Endothelial cell of umbilical vein (primary cell): ENCODE measurements around the gene GIN1. TPM values are rescaled to one million over a fixed set of nuclear protein-coding genes. Genes with fewer than 3 reads are reported as not detected.

Source experiments
- BruUV-seq: library from RNA; stranded (reverse); fragments of 400-500 nt; replicated peaks from 2 replicates; lab custom pipeline; 2021; lab: Mats Ljungman, UMichigan
- CTCF ChIA-PET: fragments of 300-600, 350-600 bp; sonication (Branson Sonifier 250); formaldehyde crosslinking; loops from one replicate; lab custom pipeline; 2021; ENCODE audit warnings: antibody characterized with exemption, inconsistent platforms; lab: Charles Lee
- POLR2A ChIA-PET: fragments of 300-600, 350-600 bp; sonication (Branson Sonifier 250); formaldehyde crosslinking; loops from one replicate; lab custom pipeline; 2021; ENCODE audit warnings: antibody characterized with exemption, inconsistent platforms; lab: Charles Lee
- DNase-seq: peaks from one replicate; pipeline ENCODE4 v3.0.0-alpha.2; 2011; ENCODE audit warnings: low read depth, low spot score
- FAIRE-seq: peaks from 2 replicates; lab custom pipeline; 2011; peaks lifted over from hg19 to GRCh38; lab: Jason Lieb, UNC
- H2AFZ ChIP-seq: 2 replicates; pipeline ENCODE4 v1.6.0; 2012; ENCODE audit warnings: low read depth, low read length, control low read depth, inconsistent platforms
- H3K27ac ChIP-seq: 2 replicates; pipeline ENCODE4 v1.5.1; 2011; ENCODE audit warnings: low read depth, mild to moderate bottlenecking, control low read depth, low read length, moderate library complexity; ENCODE audit not compliant: insufficient read depth
- H3K27me3 ChIP-seq, 2 experiments: 2 replicates each; pipeline versions ENCODE4 v1.6.0 to v1.6.1; 2011; ENCODE audit warnings: low read length in 2 of 2, mixed read lengths in 1 of 2; ENCODE audit not compliant: control insufficient read depth in 2 of 2, insufficient read depth in 2 of 2
- H3K36me3 ChIP-seq, 2 experiments: 2 replicates in 1 of 2; 3 replicates in 1 of 2; pipeline ENCODE4 v1.5.1; 2011; ENCODE audit warnings: low read length in 2 of 2, mild to moderate bottlenecking in 1 of 2, moderate library complexity in 1 of 2; ENCODE audit not compliant: control insufficient read depth in 2 of 2, insufficient read depth in 2 of 2; ENCODE audit errors: extremely low read depth in 1 of 2
- H3K4me1 ChIP-seq: 3 replicates; pipeline ENCODE4 v1.5.1; 2011; ENCODE audit warnings: mild to moderate bottlenecking, low read length; ENCODE audit not compliant: control insufficient read depth, insufficient read depth; ENCODE audit errors: extremely low read depth
- H3K4me2 ChIP-seq: 2 replicates; pipeline ENCODE4 v1.6.1; 2011; ENCODE audit warnings: low read length, control low read depth, mixed read lengths; ENCODE audit not compliant: insufficient read depth
- H3K4me3 ChIP-seq, 3 experiments: fragments of 200-600 bp in 1 of 3; sonication (generic), shearing (Covaris generic) in 1 of 3; replicated peaks in 1 of 3; 2 replicates each; pipeline ENCODE4 v1.5.1; 2011 to 2016; ENCODE audit warnings: control low read depth in 3 of 3, low read length in 3 of 3, mild to moderate bottlenecking in 2 of 3, inconsistent platforms in 1 of 3, low read depth in 1 of 3, moderate library complexity in 1 of 3; ENCODE audit not compliant: insufficient read depth in 1 of 3
- H3K79me2 ChIP-seq: 2 replicates; pipeline ENCODE4 v1.6.0; 2012; ENCODE audit warnings: low read length, inconsistent platforms; ENCODE audit not compliant: control insufficient read depth, insufficient read depth
- H3K9ac ChIP-seq: replicated peaks from 2 replicates; pipeline ENCODE3; 2011; ENCODE audit warnings: low read length, control low read depth; ENCODE audit not compliant: insufficient read depth; ENCODE audit errors: extremely low read depth
- H3K9me1 ChIP-seq: replicated peaks from 3 replicates; pipeline ENCODE4 v1.6.0; 2011; ENCODE audit warnings: mild to moderate bottlenecking, low read length; ENCODE audit not compliant: control insufficient read depth, insufficient read depth; ENCODE audit errors: extremely low read depth
- H3K9me3 ChIP-seq: replicated peaks from 2 replicates; pipeline ENCODE4 v1.5.1; 2012; ENCODE audit warnings: low read length, inconsistent platforms; ENCODE audit not compliant: control insufficient read depth, insufficient read depth
- H4K20me1 ChIP-seq: replicated peaks from 2 replicates; pipeline ENCODE3; 2011; ENCODE audit warnings: mild to moderate bottlenecking, low read length; ENCODE audit not compliant: control insufficient read depth, insufficient read depth; ENCODE audit errors: extremely low read depth
- CTCF ChIP-seq, 2 donors: IDR thresholded peaks; 1 replicate in 1 of 2; 2 replicates in 1 of 2; pipeline ENCODE4 v1.5.1; 2011; ENCODE audit warnings: low read length in 2 of 2, mild to moderate bottlenecking in 2 of 2, moderate library complexity in 2 of 2, control low read depth in 1 of 2, inconsistent platforms in 1 of 2, low read depth in 1 of 2; ENCODE audit not compliant: insufficient read depth in 1 of 2; ENCODE audit errors: extremely low read depth in 1 of 2
- EZH2 ChIP-seq: IDR thresholded peaks from 2 replicates; pipeline ENCODE4 v1.6.1; 2012; ENCODE audit warnings: borderline replicate concordance, low read depth, mild to moderate bottlenecking, moderate library complexity, low read length, inconsistent platforms; ENCODE audit not compliant: severe bottlenecking
- FOS ChIP-seq: IDR thresholded peaks from 2 replicates; pipeline ENCODE4 v1.6.1; 2011; ENCODE audit warnings: mild to moderate bottlenecking, low read length, moderate library complexity, borderline replicate concordance; ENCODE audit not compliant: insufficient read depth
- GATA2 ChIP-seq: IDR thresholded peaks from 2 replicates; pipeline ENCODE4 v1.7.0; 2011; ENCODE audit warnings: low read depth, mild to moderate bottlenecking, moderate library complexity, mixed read lengths, low read length; ENCODE audit not compliant: insufficient read length, insufficient read depth
- JUN ChIP-seq: IDR thresholded peaks from 2 replicates; pipeline ENCODE4 v1.6.1; 2011; ENCODE audit warnings: borderline replicate concordance, low read depth; ENCODE audit not compliant: insufficient read length, insufficient read depth
- MAX ChIP-seq: IDR thresholded peaks from 2 replicates; pipeline ENCODE4 v1.6.1; 2011; ENCODE audit not compliant: insufficient read depth, insufficient read length
- MYC ChIP-seq: IDR thresholded peaks from one replicate; pipeline ENCODE4 v1.6.1; 2011; ENCODE audit warnings: mild to moderate bottlenecking, low read depth, low read length
- POLR2A ChIP-seq: IDR thresholded peaks from 2 replicates; pipeline ENCODE4 v1.6.1; 2012; ENCODE audit warnings: low read depth, mild to moderate bottlenecking, control low read depth, low read length
- POLR2AphosphoS5 ChIP-seq: IDR thresholded peaks from 2 replicates; pipeline ENCODE4 v1.6.1; 2012; ENCODE audit warnings: low read depth, mild to moderate bottlenecking, control low read depth, low read length, moderate library complexity; ENCODE audit not compliant: insufficient read depth
- dilution Hi-C: fragments of 300-500 bp; cut with MboI; formaldehyde crosslinking; loops from one replicate; pipeline ENCODE4 v1.15.0; 2019; ENCODE audit warnings: low sequenced_read_pairs; ENCODE audit not compliant: extremely low pct_ligation_motif_present
- intact Hi-C: fragments of 100-400 bp; cut with micrococcal nuclease; formaldehyde crosslinking; loops from one replicate; pipeline ENCODE4 v1.10.0; 2022
- polyA plus RNA-seq, 4 experiments: library from polyadenylated mRNA; depleted of rRNA in 3 of 4; stranded (reverse) in 3 of 4; unstranded in 1 of 4; fragments of >200 nt; gene quantifications; 2 replicates each; pipeline versions ENCODE4 v1.2.1 to v1.2.3, GENCODE V29; 2011 to 2012; ENCODE audit warnings: missing spikeins in 1 of 4
- total RNA-seq: library from RNA; stranded (reverse); gene quantifications from 2 replicates; pipeline ENCODE4 v1.2.3, GENCODE V29; 2021

The GIN1 gene
- total and polyA plus RNA-seq, 2 donors (not counting 3 experiments of a cell fraction or from before 2014, with no cell fraction given) = 0.98 to 4.4 TPM

GRCh38 chr5:103151156-103151555, 31.2 kb upstream of the GIN1 start:
- no peaks in the 10 kb centered on the region for H3K4me1 ChIP-seq
- H2AFZ ChIP-seq = no peak overlapping the region
- intact Hi-C loops (loop anchor here (5.0 kb wide), 1 partner anchor 66 kb away; no protein-coding TSS in a partner anchor), dilution Hi-C loops (no loop called here)
- no peaks in the 10 kb centered on the region for H3K79me2 ChIP-seq
- no peaks in the 10 kb centered on the region for H3K36me3 ChIP-seq
- no peaks in the 10 kb centered on the region for H3K27me3 ChIP-seq
- no TSS peak for BruUV-seq
- TF ChIP-seq JUN = no peak
- no peak for TF ChIP-seq MYC
- TF ChIP-seq POLR2A = no peak
- no peak for TF ChIP-seq CTCF (IDR thresholded peaks at IDR 0.05; ENCODE audit: extremely low read depth in 1 of 2, insufficient read depth in 1 of 2, low read depth in 1 of 2, low read length in 2 of 2)
- TF ChIP-seq GATA2 = no peak
- TF ChIP-seq MAX = no peak
- TF ChIP-seq EZH2 = no peak
- TF ChIP-seq FOS = no peak
- TF ChIP-seq POLR2AphosphoS5 = no peak
- H3K9me1 ChIP-seq = no peaks in the 10 kb centered on the region
- DNase-seq (no peak), FAIRE-seq (no peak)
- H3K9me3 ChIP-seq = no peaks in the 10 kb centered on the region
- no peak overlapping the region for H3K9ac ChIP-seq
- no peak overlapping the region for H3K4me2 ChIP-seq
- H3K27ac ChIP-seq = no peak overlapping the region
- H3K4me3 ChIP-seq = no peak overlapping the region
- POLR2A ChIA-PET = no interaction called here
- CTCF ChIA-PET = no interaction called here
- H4K20me1 ChIP-seq = no peaks in the 10 kb centered on the region
